GM12878 (cell line): Measurements from ENCODE around the gene GNAO1. TPM values are rescaled to one million over a fixed set of nuclear protein-coding genes. Genes with fewer than 3 reads are reported as not detected.

Experiments used
- ATAC-seq: fragments of 200-7000 bp; cut with Tn5 transposase; 3 replicates; pipeline ENCODE4 v1.9.1; 2020; ENCODE audit warnings: mild to moderate bottlenecking, moderate library complexity
- BruUV-seq: library from RNA; stranded (reverse); fragments of 400-500 nt; replicated peaks from 2 replicates; lab custom pipeline; 2021; lab: Mats Ljungman, UMichigan
- CTCF ChIA-PET: fragments of 300-600 bp; sonication (Branson Sonifier 250); formaldehyde crosslinking; extraction: SDS; loops from one replicate; lab custom pipeline; 2021; ENCODE audit warnings: inconsistent platforms; lab: Yijun Ruan, JAX
- POLR2A ChIA-PET: fragments of 350-600 bp; formaldehyde crosslinking; extraction: SDS; loops from one replicate; lab custom pipeline; 2021; ENCODE audit warnings: inconsistent platforms; lab: Charles Lee
- RAD21 ChIA-PET: fragments of 300-600 bp; sonication (Branson Sonifier 250); formaldehyde crosslinking; loops from one replicate; lab custom pipeline; 2023; ENCODE audit warnings: antibody characterized with exemption; ENCODE audit not compliant: unreplicated experiment; lab: Charles Lee
- SMC1A ChIA-PET: fragments of 300-600 bp; sonication (Branson Sonifier 250); formaldehyde crosslinking; loops from one replicate; lab custom pipeline; 2023; ENCODE audit not compliant: unreplicated experiment, uncharacterized antibody; lab: Charles Lee
- DNase-seq: peaks from one replicate; pipeline ENCODE4 v3.0.0-alpha.2; 2011; ENCODE audit warnings: low read depth, low spot score
- FAIRE-seq: peaks from 3 replicates; lab custom pipeline; 2011; peaks lifted over from hg19 to GRCh38; lab: Jason Lieb, UNC
- H2AFZ ChIP-seq: 2 replicates; pipeline ENCODE4 v1.6.0; 2011; ENCODE audit warnings: low read depth, low read length, control low read depth; ENCODE audit not compliant: control insufficient read depth
- H3K27ac ChIP-seq: 2 replicates; pipeline ENCODE4 v1.5.1; 2011; ENCODE audit warnings: control low read depth; ENCODE audit not compliant: control insufficient read depth, insufficient read depth
- H3K27me3 ChIP-seq, 2 experiments: replicated peaks in 1 of 2; 2 replicates each; pipeline versions ENCODE4 v1.6.0 to v1.6.1; 2011; ENCODE audit warnings: low read length in 1 of 2; ENCODE audit not compliant: control insufficient read depth in 2 of 2, insufficient read depth in 2 of 2
- H3K36me3 ChIP-seq, 2 experiments: 2 replicates each; pipeline ENCODE4 v1.5.1; 2011; ENCODE audit warnings: low read length in 1 of 2; ENCODE audit not compliant: control insufficient read depth in 2 of 2, insufficient read depth in 2 of 2
- H3K4me1 ChIP-seq: 2 replicates; pipeline ENCODE4 v1.6.1; 2011; ENCODE audit warnings: mild to moderate bottlenecking, low read length, moderate library complexity, mixed read lengths; ENCODE audit not compliant: control insufficient read depth, insufficient read depth
- H3K4me2 ChIP-seq: 2 replicates; pipeline ENCODE4 v1.6.0; 2011; ENCODE audit warnings: control low read depth; ENCODE audit not compliant: control insufficient read depth, insufficient read depth
- H3K4me3 ChIP-seq: fragments of 200-600 bp; sonication (generic); 2 replicates; pipeline ENCODE4 v1.5.1; 2016
- H3K79me2 ChIP-seq: 2 replicates; pipeline ENCODE4 v1.6.0; 2011; ENCODE audit warnings: low read length; ENCODE audit not compliant: control insufficient read depth, insufficient read depth
- H3K9ac ChIP-seq: 2 replicates; pipeline ENCODE4 v1.8.0; 2011; ENCODE audit warnings: low read length, control low read depth, mixed read lengths; ENCODE audit not compliant: control insufficient read depth, insufficient read depth
- H3K9me3 ChIP-seq: replicated peaks from 3 replicates; pipeline ENCODE4 v1.5.1; 2011; ENCODE audit warnings: mild to moderate bottlenecking, low read length; ENCODE audit not compliant: control insufficient read depth, insufficient read depth
- H4K20me1 ChIP-seq: 2 replicates; pipeline ENCODE4 v1.6.0; 2011; ENCODE audit not compliant: control insufficient read depth, insufficient read depth
- ASH2L ChIP-seq: fragments of 300-600, 200-600 bp; sonication (generic); IDR thresholded peaks from 2 replicates; pipeline ENCODE4 v1.6.1; 2017; ENCODE audit warnings: low read depth, mild to moderate bottlenecking, borderline replicate concordance
- BMI1 ChIP-seq: fragments of 450-650 bp; IDR thresholded peaks from 2 replicates; pipeline ENCODE4 v1.6.1; 2016; ENCODE audit warnings: mild to moderate bottlenecking, moderate library complexity, borderline replicate concordance
- CBFB ChIP-seq: IDR thresholded peaks from 2 replicates; pipeline ENCODE4 v1.6.1; 2016; ENCODE audit warnings: antibody characterized with exemption, low read depth
- CEBPZ ChIP-seq: fragments of 150-350 bp; IDR thresholded peaks from 2 replicates; pipeline ENCODE4 v1.6.1; 2016; ENCODE audit warnings: low read depth, low read length
- CHD1 ChIP-seq: IDR thresholded peaks from 2 replicates; pipeline ENCODE4 v1.6.1; 2012; ENCODE audit warnings: low read depth, low read length, improper control_type of control experiment
- ETV6 ChIP-seq, 2 experiments: fragments of 450-650 bp in 1 of 2; IDR thresholded peaks in 1 of 2; conservative IDR thresholded peaks in 1 of 2; 2 replicates each; pipeline ENCODE4 v1.6.1; 2014; ENCODE audit warnings: antibody characterized with exemption in 1 of 2, borderline replicate concordance in 1 of 2, low read depth in 1 of 2, mild to moderate bottlenecking in 1 of 2, moderate library complexity in 1 of 2
- NRF1 ChIP-seq: conservative IDR thresholded peaks from 2 replicates; pipeline ENCODE4 v1.6.1; 2011; ENCODE audit warnings: mild to moderate bottlenecking, low read depth, low read length, improper control_type of control experiment
- SIX5 ChIP-seq: IDR thresholded peaks from 2 replicates; pipeline ENCODE4 v1.6.1; 2011; ENCODE audit warnings: mild to moderate bottlenecking, low read depth, low read length, moderate library complexity; ENCODE audit not compliant: severe bottlenecking
- SUZ12 ChIP-seq: fragments of 200-600 bp; sonication (generic); IDR thresholded peaks from one replicate; pipeline ENCODE4 v1.6.1; 2018; ENCODE audit warnings: antibody characterized with exemption, mild to moderate bottlenecking; ENCODE audit not compliant: unreplicated experiment
- TARDBP ChIP-seq: IDR thresholded peaks from 2 replicates; pipeline ENCODE4 v1.6.1; 2016; ENCODE audit warnings: borderline replicate concordance
- WGBS: methylation state at CpG from one replicate; pipeline ENCODE4 v1.1.6; 2016; ENCODE audit warnings: low lambda C conversion rate; ENCODE audit not compliant: insufficient replicate concordance, insufficient coverage; ENCODE audit errors: missing lambda C conversion rate; 5-methylcytosine and 5-hydroxymethylcytosine counted together
- in situ Hi-C: fragments of 300-500 bp; cut with MboI; formaldehyde crosslinking; loops from 9 replicates; pipeline ENCODE4 v1.14.3; 2018; ENCODE audit warnings: mixed read lengths
- intact Hi-C: fragments of 100-400 bp; cut with micrococcal nuclease; formaldehyde crosslinking; loops from one replicate; pipeline ENCODE4 v1.14.2; 2022; ENCODE audit not compliant: unreplicated experiment
- polyA plus RNA-seq, 11 experiments: library from polyadenylated mRNA; depleted of rRNA in 4 of 11; unstranded in 6 of 11; stranded (reverse) in 5 of 11; fragments of >200 nt; fragmentation: Nextera tagmentation in 4 of 11; fragmentation: Illumina TruSeq in 1 of 11; extraction: Ambion mirVana in 4 of 11; extraction: Trizol in 1 of 11; gene quantifications; 1 replicate in 1 of 11; 2 replicates in 10 of 11; pipeline versions ENCODE4 v1.2.1 to v1.2.3, GENCODE V29; 2011 to 2016; ENCODE audit warnings: inconsistent platforms in 2 of 11, missing spikeins in 2 of 11, low read depth in 1 of 11
- total RNA-seq, 4 experiments: library from RNA; depleted of rRNA in 3 of 4; stranded (reverse); fragments of >200 nt in 3 of 4; fragmentation: Illumina TruSeq in 1 of 4; extraction: Trizol in 1 of 4; gene quantifications; 2 replicates each; pipeline versions ENCODE4 v1.2.1 to v1.2.3, GENCODE V29; 2013 to 2021
- TF ChIP-seq, protein P1 (sequence below): fragments of 450-650 bp; formaldehyde crosslinking; IDR thresholded peaks from 2 replicates; pipeline ENCODE4 v1.5.0; 2022; ENCODE audit warnings: mild to moderate bottlenecking, missing genetic modification characterization
- TF ChIP-seq, protein P2 (sequence below): fragments of 450-650 bp; formaldehyde crosslinking; IDR thresholded peaks from 2 replicates; pipeline ENCODE4 v1.4.0; 2022; ENCODE audit warnings: mild to moderate bottlenecking, moderate library complexity
- TF ChIP-seq, protein P3 (sequence below): fragments of 450-650 bp; IDR thresholded peaks from 2 replicates; pipeline ENCODE4 v1.6.1; 2016; ENCODE audit warnings: mild to moderate bottlenecking

The GNAO1 gene
- total and polyA plus RNA-seq, 10 of the 15 experiments (the other 5 are each of a cell fraction or from before 2014, with no cell fraction given) = 0.05 to 0.28 (median 0.14) TPM; not detected in 6

GRCh38 chr16:56265746-56266145 is 74.5 kb downstream of the GNAO1 start:
- Histone ChIP-seq H3K27me3 (peaks cover 5% of the 10 kb centered on the region in 2 experiments; a peak in 2 of 4 replicates), H3K4me1 (no peaks in the 10 kb centered on the region), H3K9ac (no peak overlapping the region), H3K4me2 (no peak overlapping the region), H3K27ac (no peak overlapping the region), H2AFZ (no peak overlapping the region), H3K79me2 (no peaks in the 10 kb centered on the region), H3K9me3 (no peaks in the 10 kb centered on the region), H4K20me1 (no peaks in the 10 kb centered on the region; the same call in 1 of the 2 replicates), H3K4me3 (no peak overlapping the region), H3K36me3 (no peaks in the 10 kb centered on the region)
- in situ Hi-C loops = no loop called here
- no peak for FAIRE-seq
- ChIA-PET POLR2A (no interaction called here), RAD21 (no interaction called here), CTCF (no interaction called here), SMC1A (no interaction called here)
- WGBS = 34% methylated on average over 3 of the region's 3 CpGs
- DNase-seq = no peak
- intact Hi-C loops = no loop called here
- no TSS peak for BruUV-seq
- no peak for ATAC-seq
- TF ChIP-seq SIX5 (no peak), CHD1 (no peak), ASH2L (no peak), SUZ12 (no peak), CEBPZ (no peak), TARDBP (no peak), ETV6 (conservative IDR thresholded peaks at IDR 0.05 in 1 of 2, IDR thresholded peaks at IDR 0.05 in 1 of 2; ENCODE audit: borderline replicate concordance in 1 of 2, low read depth in 1 of 2) (no peak), NRF1 (no peak), CBFB (no peak), BMI1 (no peak)
- TF ChIP-seq, protein P1, sequence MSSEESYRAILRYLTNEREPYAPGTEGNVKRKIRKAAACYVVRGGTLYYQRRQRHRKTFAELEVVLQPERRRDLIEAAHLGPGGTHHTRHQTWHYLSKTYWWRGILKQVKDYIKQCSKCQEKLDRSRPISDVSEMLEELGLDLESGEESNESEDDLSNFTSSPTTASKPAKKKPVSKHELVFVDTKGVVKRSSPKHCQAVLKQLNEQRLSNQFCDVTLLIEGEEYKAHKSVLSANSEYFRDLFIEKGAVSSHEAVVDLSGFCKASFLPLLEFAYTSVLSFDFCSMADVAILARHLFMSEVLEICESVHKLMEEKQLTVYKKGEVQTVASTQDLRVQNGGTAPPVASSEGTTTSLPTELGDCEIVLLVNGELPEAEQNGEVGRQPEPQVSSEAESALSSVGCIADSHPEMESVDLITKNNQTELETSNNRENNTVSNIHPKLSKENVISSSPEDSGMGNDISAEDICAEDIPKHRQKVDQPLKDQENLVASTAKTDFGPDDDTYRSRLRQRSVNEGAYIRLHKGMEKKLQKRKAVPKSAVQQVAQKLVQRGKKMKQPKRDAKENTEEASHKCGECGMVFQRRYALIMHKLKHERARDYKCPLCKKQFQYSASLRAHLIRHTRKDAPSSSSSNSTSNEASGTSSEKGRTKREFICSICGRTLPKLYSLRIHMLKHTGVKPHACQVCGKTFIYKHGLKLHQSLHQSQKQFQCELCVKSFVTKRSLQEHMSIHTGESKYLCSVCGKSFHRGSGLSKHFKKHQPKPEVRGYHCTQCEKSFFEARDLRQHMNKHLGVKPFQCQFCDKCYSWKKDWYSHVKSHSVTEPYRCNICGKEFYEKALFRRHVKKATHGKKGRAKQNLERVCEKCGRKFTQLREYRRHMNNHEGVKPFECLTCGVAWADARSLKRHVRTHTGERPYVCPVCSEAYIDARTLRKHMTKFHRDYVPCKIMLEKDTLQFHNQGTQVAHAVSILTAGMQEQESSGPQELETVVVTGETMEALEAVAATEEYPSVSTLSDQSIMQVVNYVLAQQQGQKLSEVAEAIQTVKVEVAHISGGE = no peak
- TF ChIP-seq, protein P2, sequence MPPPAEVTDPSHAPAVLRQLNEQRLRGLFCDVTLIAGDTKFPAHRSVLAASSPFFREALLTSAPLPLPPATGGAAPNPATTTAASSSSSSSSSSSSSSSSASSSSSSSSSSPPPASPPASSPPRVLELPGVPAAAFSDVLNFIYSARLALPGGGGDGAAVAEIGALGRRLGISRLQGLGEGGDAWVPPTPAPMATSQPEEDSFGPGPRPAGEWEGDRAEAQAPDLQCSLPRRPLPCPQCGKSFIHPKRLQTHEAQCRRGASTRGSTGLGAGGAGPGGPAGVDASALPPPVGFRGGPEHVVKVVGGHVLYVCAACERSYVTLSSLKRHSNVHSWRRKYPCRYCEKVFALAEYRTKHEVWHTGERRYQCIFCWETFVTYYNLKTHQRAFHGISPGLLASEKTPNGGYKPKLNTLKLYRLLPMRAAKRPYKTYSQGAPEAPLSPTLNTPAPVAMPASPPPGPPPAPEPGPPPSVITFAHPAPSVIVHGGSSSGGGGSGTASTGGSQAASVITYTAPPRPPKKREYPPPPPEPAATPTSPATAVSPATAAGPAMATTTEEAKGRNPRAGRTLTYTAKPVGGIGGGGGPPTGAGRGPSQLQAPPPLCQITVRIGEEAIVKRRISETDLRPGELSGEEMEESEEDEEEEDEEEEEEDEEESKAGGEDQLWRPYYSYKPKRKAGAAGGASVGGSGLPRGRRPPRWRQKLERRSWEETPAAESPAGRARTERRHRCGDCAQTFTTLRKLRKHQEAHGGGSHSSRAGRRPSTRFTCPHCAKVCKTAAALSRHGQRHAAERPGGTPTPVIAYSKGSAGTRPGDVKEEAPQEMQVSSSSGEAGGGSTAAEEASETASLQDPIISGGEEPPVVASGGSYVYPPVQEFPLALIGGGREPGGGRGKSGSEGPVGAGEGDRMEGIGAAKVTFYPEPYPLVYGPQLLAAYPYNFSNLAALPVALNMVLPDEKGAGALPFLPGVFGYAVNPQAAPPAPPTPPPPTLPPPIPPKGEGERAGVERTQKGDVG (CRISPR knock-in tag) = no peak
- TF ChIP-seq, protein P3, sequence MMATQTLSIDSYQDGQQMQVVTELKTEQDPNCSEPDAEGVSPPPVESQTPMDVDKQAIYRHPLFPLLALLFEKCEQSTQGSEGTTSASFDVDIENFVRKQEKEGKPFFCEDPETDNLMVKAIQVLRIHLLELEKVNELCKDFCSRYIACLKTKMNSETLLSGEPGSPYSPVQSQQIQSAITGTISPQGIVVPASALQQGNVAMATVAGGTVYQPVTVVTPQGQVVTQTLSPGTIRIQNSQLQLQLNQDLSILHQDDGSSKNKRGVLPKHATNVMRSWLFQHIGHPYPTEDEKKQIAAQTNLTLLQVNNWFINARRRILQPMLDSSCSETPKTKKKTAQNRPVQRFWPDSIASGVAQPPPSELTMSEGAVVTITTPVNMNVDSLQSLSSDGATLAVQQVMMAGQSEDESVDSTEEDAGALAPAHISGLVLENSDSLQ = no peak
